ENCODE results near the gene RORB. TPM values are rescaled to one million over a fixed set of nuclear protein-coding genes. Genes with fewer than 3 reads are reported as not detected.
A peak's percentile ranks its signal among the peaks of the same experiment; 100 is the strongest.

Gene RORB
- total RNA-seq, 1 donor from 2014 or later = 3.4 TPM

- no peak for ATAC-seq
Observed at GRCh38 chr9:74554751-74555419, 57.8 kb downstream of the RORB start.

DNA sequence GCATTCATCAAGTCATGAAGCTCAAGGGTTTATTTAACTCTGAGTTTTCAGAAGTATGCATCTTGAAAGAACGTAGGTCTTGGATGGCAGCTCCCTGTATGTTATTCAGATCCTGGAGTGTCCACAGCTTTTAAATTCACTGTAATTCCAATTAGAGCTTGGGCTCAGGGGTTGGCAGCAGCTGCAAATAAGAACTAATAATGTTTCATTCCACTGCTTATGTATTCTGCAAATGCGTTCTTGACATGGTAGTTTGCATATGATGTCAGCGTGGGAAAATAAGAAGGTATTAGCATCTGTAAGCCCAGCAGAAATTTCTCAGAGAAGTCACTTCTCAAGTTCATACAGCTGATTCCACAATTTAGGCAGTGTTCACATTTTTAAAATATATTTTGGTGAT is 58.4 kb downstream of the RORB start:
- H3K4me3 ChIP-seq = no peak overlapping the region
- H3K27me3 ChIP-seq (ENCODE audit: low read depth) = no peaks in the 10 kb centered on the region
- ATAC-seq = no peak
- TF ChIP-seq, protein P1, sequence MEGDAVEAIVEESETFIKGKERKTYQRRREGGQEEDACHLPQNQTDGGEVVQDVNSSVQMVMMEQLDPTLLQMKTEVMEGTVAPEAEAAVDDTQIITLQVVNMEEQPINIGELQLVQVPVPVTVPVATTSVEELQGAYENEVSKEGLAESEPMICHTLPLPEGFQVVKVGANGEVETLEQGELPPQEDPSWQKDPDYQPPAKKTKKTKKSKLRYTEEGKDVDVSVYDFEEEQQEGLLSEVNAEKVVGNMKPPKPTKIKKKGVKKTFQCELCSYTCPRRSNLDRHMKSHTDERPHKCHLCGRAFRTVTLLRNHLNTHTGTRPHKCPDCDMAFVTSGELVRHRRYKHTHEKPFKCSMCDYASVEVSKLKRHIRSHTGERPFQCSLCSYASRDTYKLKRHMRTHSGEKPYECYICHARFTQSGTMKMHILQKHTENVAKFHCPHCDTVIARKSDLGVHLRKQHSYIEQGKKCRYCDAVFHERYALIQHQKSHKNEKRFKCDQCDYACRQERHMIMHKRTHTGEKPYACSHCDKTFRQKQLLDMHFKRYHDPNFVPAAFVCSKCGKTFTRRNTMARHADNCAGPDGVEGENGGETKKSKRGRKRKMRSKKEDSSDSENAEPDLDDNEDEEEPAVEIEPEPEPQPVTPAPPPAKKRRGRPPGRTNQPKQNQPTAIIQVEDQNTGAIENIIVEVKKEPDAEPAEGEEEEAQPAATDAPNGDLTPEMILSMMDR (IDR thresholded peaks at IDR 0.05) = no peak
- H3K27ac ChIP-seq = no peak overlapping the region
- H3K4me1 ChIP-seq = no peaks in the 10 kb centered on the region
- no peaks in the 10 kb centered on the region for H3K9me3 ChIP-seq
- intact Hi-C loops (cut with DNase I) = no loop called here
- no peak for DNase-seq
- H3K36me3 ChIP-seq = no peaks in the 10 kb centered on the region

More at GRCh38 chr9:74554751-74555419, 57.8 kb downstream of the RORB start:
- no peaks in the 10 kb centered on the region for H3K4me1 ChIP-seq
- H3K27ac ChIP-seq = no peak overlapping the region
- intact Hi-C loops (cut with DNase I) = no loop called here
- no peak for DNase-seq
- H3K9me3 ChIP-seq = no peaks in the 10 kb centered on the region
- no peaks in the 10 kb centered on the region for H3K27me3 ChIP-seq (ENCODE audit: low read depth)
- no peak overlapping the region for H3K4me3 ChIP-seq
- TF ChIP-seq, protein P1 (IDR thresholded peaks at IDR 0.05) = no peak
- no peaks in the 10 kb centered on the region for H3K36me3 ChIP-seq

GRCh38 chr9:74556685-74557084 is 59.5 kb downstream of the RORB start:
- intact Hi-C loops (cut with DNase I) = no loop called here
- Histone ChIP-seq H3K36me3 (no peaks in the 10 kb centered on the region), H3K4me3 (no peak overlapping the region), H3K4me1 (no peaks in the 10 kb centered on the region), H3K27me3 (ENCODE audit: low read depth) (no peaks in the 10 kb centered on the region), H3K9me3 (no peaks in the 10 kb centered on the region), H3K27ac (no peak overlapping the region)
- ATAC-seq (peak in 1 of 2 donors; percentile 42), DNase-seq (no peak)
- TF ChIP-seq, protein P1 (IDR thresholded peaks at IDR 0.05) = no peak

DNA sequence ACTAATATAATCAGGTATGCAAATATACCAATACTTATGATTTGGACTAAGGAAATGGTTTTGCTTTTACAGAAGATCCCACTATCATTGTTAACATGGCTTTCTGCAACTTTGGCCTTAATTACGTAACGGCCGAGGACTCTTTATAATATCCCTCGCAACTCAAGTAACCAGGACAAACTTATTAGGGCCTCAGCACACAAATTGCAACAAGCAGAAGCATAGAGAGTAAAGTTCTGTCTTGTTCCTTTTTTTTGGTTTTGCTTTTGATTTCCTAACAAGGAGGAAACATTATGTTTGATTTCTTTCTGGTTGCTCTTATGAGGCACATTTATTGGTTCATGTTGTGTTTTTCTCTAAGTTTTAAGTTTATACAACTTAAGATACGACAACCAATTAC is 60.4 kb downstream of the RORB start:
- no peaks in the 10 kb centered on the region for H3K27me3 ChIP-seq (ENCODE audit: low read depth)
- no peak overlapping the region for H3K27ac ChIP-seq
- H3K4me1 ChIP-seq = no peaks in the 10 kb centered on the region
- peak; percentile 61 to 64 for ATAC-seq
- H3K4me3 ChIP-seq = no peak overlapping the region
- no peaks in the 10 kb centered on the region for H3K36me3 ChIP-seq
- no peak for DNase-seq
- H3K9me3 ChIP-seq = no peaks in the 10 kb centered on the region
- TF ChIP-seq, protein P1 (IDR thresholded peaks at IDR 0.05) = no peak
- intact Hi-C loops (cut with DNase I) = no loop called here

DNA sequence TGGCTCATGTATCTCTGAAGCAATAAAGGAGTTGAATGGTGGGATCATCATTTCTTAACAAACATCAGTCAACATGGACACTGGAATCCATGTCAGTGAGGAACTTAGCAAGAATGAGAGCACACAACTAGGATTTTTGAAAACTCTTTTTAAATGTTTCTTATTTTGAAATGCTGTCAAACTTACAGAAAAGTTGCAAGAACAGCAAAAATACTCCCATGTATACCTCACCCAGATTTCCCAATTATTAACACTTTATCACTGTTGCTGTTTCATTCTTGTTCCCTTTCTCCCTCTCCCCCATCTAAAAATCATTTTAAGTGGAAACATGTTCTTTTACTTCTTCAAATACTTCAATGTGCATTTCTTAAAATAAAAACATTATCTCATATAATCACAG is 65.5 kb downstream of the RORB start:
- Histone ChIP-seq H3K27ac (no peak overlapping the region), H3K36me3 (no peaks in the 10 kb centered on the region), H3K4me1 (no peaks in the 10 kb centered on the region), H3K27me3 (ENCODE audit: low read depth) (no peaks in the 10 kb centered on the region), H3K4me3 (no peak overlapping the region), H3K9me3 (no peaks in the 10 kb centered on the region)
- TF ChIP-seq, protein P1 (IDR thresholded peaks at IDR 0.05) = no peak
- intact Hi-C loops (cut with DNase I) = no loop called here
- no peak for ATAC-seq
- no peak for DNase-seq
